Tibial nerve (tissue), 4 donors: ENCODE results near the gene PROCR. TPM values are rescaled to one million over a fixed set of nuclear protein-coding genes. Genes with fewer than 3 reads are reported as not detected.
"Not testable (repeated sequence)": the region's sequence is repeated elsewhere in the genome, so short reads cannot be mapped to it uniquely, and the experiment has no call there.

Experiments
- DNase-seq, 2 donors: peaks; one replicate each; pipeline ENCODE4 v3.0.0-alpha.2; 2019; ENCODE audit warnings: low spot score in 2 of 2
- H3K27ac ChIP-seq, 4 donors: fragments of 200-600 bp; sonication (generic) in 3 of 4; one replicate each; pipeline ENCODE4 v1.5.1; 2017 to 2019; ENCODE audit warnings: mild to moderate bottlenecking in 1 of 4
- H3K27me3 ChIP-seq, 2 donors: fragments of 200-600 bp; sonication (generic) in 1 of 2; one replicate each; pipeline versions ENCODE4 v1.5.1 to v1.6.0; 2017 to 2019
- H3K36me3 ChIP-seq, 3 donors: fragments of 200-600 bp; sonication (generic); one replicate each; pipeline ENCODE4 v1.5.1; 2018 to 2019
- H3K4me1 ChIP-seq, 4 donors: fragments of 200-600 bp; sonication (generic) in 3 of 4; one replicate each; pipeline ENCODE4 v1.5.1; 2017 to 2019
- H3K4me3 ChIP-seq, 4 donors: fragments of 200-600 bp; sonication (generic) in 3 of 4; one replicate each; pipeline ENCODE4 v1.5.1; 2017 to 2019; ENCODE audit warnings: mild to moderate bottlenecking in 1 of 4, moderate library complexity in 1 of 4
- H3K9me3 ChIP-seq, 4 donors: fragments of 200-600 bp; sonication (generic) in 3 of 4; one replicate each; pipeline ENCODE4 v1.5.1; 2017 to 2019
- CTCF ChIP-seq, 5 experiments: fragments of 200-600 bp in 3 of 5; fragments of 450-650 bp in 2 of 5; sonication (generic) in 3 of 5; IDR thresholded peaks; one replicate each; pipeline ENCODE4 v1.5.1; 2016 to 2019; ENCODE audit warnings: antibody characterized with exemption in 5 of 5, mild to moderate bottlenecking in 3 of 5, moderate library complexity in 2 of 5
- EP300 ChIP-seq, 2 donors: sonication (generic); formaldehyde crosslinking; IDR thresholded peaks; one replicate each; pipeline ENCODE4 v1.6.1; 2017; ENCODE audit warnings: antibody characterized with exemption in 2 of 2, mild to moderate bottlenecking in 1 of 2
- POLR2A ChIP-seq, 2 donors: fragments of 450-650 bp; IDR thresholded peaks; one replicate each; pipeline ENCODE4 v1.6.1; 2017; ENCODE audit warnings: antibody characterized with exemption in 2 of 2, mild to moderate bottlenecking in 2 of 2, moderate library complexity in 2 of 2
- WGBS, 2 donors: methylation state at CpG; one replicate each; pipeline ENCODE4 v1.1.5; 2018; 5-methylcytosine and 5-hydroxymethylcytosine counted together
- total RNA-seq, 4 donors: library from RNA; depleted of rRNA; stranded (reverse); fragments of >200 nt; gene quantifications; one replicate each; pipeline ENCODE4 v1.1.0, GENCODE V29; 2016

PROCR gene
- total RNA-seq, 4 donors from 2014 or later, result 40.9 to 132 (median 94.6) TPM

GRCh38 chr20:35190556-35190955 is 18.7 kb downstream of the PROCR start:
- 67 to 73% methylated on average over 6 of the region's 6 CpGs for WGBS, 2 donors
- DNase-seq, result no peak
- Histone ChIP-seq H3K4me1 (no peaks in the 10 kb centered on the region), H3K27ac (no peak overlapping the region), H3K36me3 (peaks cover 0 to 3% (median 0%) of the 10 kb centered on the region in 3 donors), H3K9me3 (peaks cover 0 to 2% (median 0%) of the 10 kb centered on the region in 4 donors), H3K4me3 (no peak overlapping the region), H3K27me3 (no peaks in the 10 kb centered on the region)
- TF ChIP-seq EP300 (IDR thresholded peaks at IDR 0.05), result no peak
- TF ChIP-seq CTCF (IDR thresholded peaks at IDR 0.05), result no peak
- TF ChIP-seq POLR2A (IDR thresholded peaks at IDR 0.05), result no peak

- no peak for TF ChIP-seq POLR2A (IDR thresholded peaks at IDR 0.05)
- no peaks in the 10 kb centered on the region for H3K4me1 ChIP-seq
- no peak overlapping the region for H3K4me3 ChIP-seq
- no peaks in the 10 kb centered on the region for H3K36me3 ChIP-seq
- peaks cover 0 to 11% (median 3%) of the 10 kb centered on the region in 4 donors for H3K9me3 ChIP-seq
- 84 to 87% methylated on average over 5 of the region's 5 CpGs for WGBS, 2 donors
- H3K27ac ChIP-seq, result no peak overlapping the region
- no peaks in the 10 kb centered on the region for H3K27me3 ChIP-seq
- DNase-seq, result no peak
These were observed 19.7 kb downstream of the PROCR start for GRCh38 chr20:35191419-35192117.

- Histone ChIP-seq H3K4me3 (no peak overlapping the region), H3K36me3 (no peaks in the 10 kb centered on the region), H3K9me3 (peaks cover 0 to 19% (median 7%) of the 10 kb centered on the region in 4 donors), H3K4me1 (no peaks in the 10 kb centered on the region), H3K27ac (no peak overlapping the region), H3K27me3 (no peaks in the 10 kb centered on the region)
- 48 to 52% methylated on average over 9 of the region's 9 CpGs for WGBS, 2 donors
- DNase-seq, result no peak
- TF ChIP-seq POLR2A (IDR thresholded peaks at IDR 0.05), result no peak
- no peak for TF ChIP-seq CTCF (IDR thresholded peaks at IDR 0.05)
- no peak for TF ChIP-seq EP300 (IDR thresholded peaks at IDR 0.05)
These were observed 20.4 kb downstream of the PROCR start for GRCh38 chr20:35192118-35192872.

- H3K4me1 ChIP-seq, result not testable (repeated sequence)
These were observed 21.3 kb downstream of the PROCR start for GRCh38 chr20:35193031-35193791.

GRCh38 chr20:35196313-35196712 is 24.4 kb downstream of the PROCR start:
- Histone ChIP-seq H3K9me3 (peaks cover 0 to 32% (median 7%) of the 10 kb centered on the region in 4 donors), H3K27ac (no peak overlapping the region), H3K4me3 (no peak overlapping the region), H3K4me1 (no peaks in the 10 kb centered on the region), H3K36me3 (peaks cover 0 to 16% (median 0%) of the 10 kb centered on the region in 3 donors), H3K27me3 (no peaks in the 10 kb centered on the region)
- TF ChIP-seq POLR2A (IDR thresholded peaks at IDR 0.05), result no peak
- DNase-seq, result no peak

More at GRCh38 chr20:35193031-35193791, 21.3 kb downstream of the PROCR start:
- not testable (repeated sequence) for H3K27me3 ChIP-seq, H3K4me3 ChIP-seq, DNase-seq, H3K36me3 ChIP-seq, H3K27ac ChIP-seq
- 93 to 95% methylated on average over 9 of the region's 9 CpGs for WGBS, 2 donors
- peaks cover 0 to 20% (median 7%) of the 10 kb centered on the region in 4 donors for H3K9me3 ChIP-seq

- Histone ChIP-seq H3K4me3 (no peak overlapping the region), H3K9me3 (peaks cover 0 to 32% (median 7%) of the 10 kb centered on the region in 4 donors), H3K36me3 (peaks cover 0 to 18% (median 0%) of the 10 kb centered on the region in 3 donors), H3K27ac (no peak overlapping the region), H3K4me1 (no peaks in the 10 kb centered on the region), H3K27me3 (no peaks in the 10 kb centered on the region)
- no peak for TF ChIP-seq EP300 (IDR thresholded peaks at IDR 0.05)
- no peak for TF ChIP-seq CTCF (IDR thresholded peaks at IDR 0.05)
- TF ChIP-seq POLR2A (IDR thresholded peaks at IDR 0.05), result no peak
- no peak for DNase-seq
These were observed 27.9 kb downstream of the PROCR start for GRCh38 chr20:35199740-35200139.
